BJ (cell line): ENCODE results near the gene SDHA. TPM values are rescaled to one million over a fixed set of nuclear protein-coding genes. Genes with fewer than 3 reads are reported as not detected.
"Not testable (repeated sequence)": the region's sequence is repeated elsewhere in the genome, so short reads cannot be mapped to it uniquely, and the experiment has no call there.

Experiments used
- CTCF ChIA-PET: fragments of 350-600 bp; formaldehyde crosslinking; extraction: SDS; loops from one replicate; lab custom pipeline; 2021; ENCODE audit warnings: antibody characterized with exemption, inconsistent platforms; lab: Yijun Ruan, JAX
- POLR2A ChIA-PET: fragments of 300-600 bp; sonication (Branson Sonifier 250); formaldehyde crosslinking; extraction: SDS; loops from one replicate; lab custom pipeline; 2021; ENCODE audit warnings: antibody characterized with exemption; lab: Charles Lee
- DNase-seq: peaks from one replicate; pipeline ENCODE4 v3.0.0-alpha.2; 2011; ENCODE audit warnings: low read depth
- H3K27me3 ChIP-seq: 2 replicates; pipeline ENCODE4 v1.6.0; 2011; ENCODE audit warnings: low read length; ENCODE audit not compliant: control insufficient read depth, insufficient read depth
- H3K36me3 ChIP-seq: 2 replicates; pipeline ENCODE4 v1.5.1; 2011; ENCODE audit warnings: low read length; ENCODE audit not compliant: control insufficient read depth, insufficient read depth
- H3K4me3 ChIP-seq: 2 replicates; pipeline ENCODE4 v1.5.1; 2011; ENCODE audit warnings: low read depth, mild to moderate bottlenecking, control low read depth, low read length
- polyA plus RNA-seq: library from polyadenylated mRNA; depleted of rRNA; stranded (reverse); fragments of >200 nt; gene quantifications from 2 replicates; pipeline ENCODE4 v1.2.3, GENCODE V29; 2011
- TF ChIP-seq, protein P1 (sequence below): IDR thresholded peaks from 2 replicates; pipeline ENCODE4 v1.5.1; 2011; ENCODE audit warnings: low read depth, mild to moderate bottlenecking, control low read depth, inconsistent platforms, low read length, moderate library complexity; ENCODE audit not compliant: insufficient read depth

Gene SDHA
- polyA plus RNA-seq, 1 experiment: 112 TPM

DNA sequence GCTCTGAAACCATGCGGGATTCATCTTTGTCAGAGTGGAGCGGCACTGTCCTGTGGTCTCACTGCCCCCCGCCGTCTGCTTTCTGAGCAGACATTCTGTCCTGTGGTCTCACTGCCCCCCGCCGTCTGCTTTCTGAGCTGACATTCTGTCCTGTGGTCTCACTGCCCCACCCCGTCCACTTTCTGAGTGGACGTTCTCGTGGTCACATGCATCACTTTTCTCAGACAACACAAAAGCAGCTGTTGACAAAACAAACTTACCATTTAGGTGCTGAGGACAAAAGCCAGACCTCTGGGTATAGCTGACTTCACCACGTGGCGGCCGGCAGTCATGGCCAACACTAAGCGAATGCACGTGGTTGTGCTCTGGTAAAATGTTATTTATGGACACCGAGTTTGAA, 24.0 kb upstream of the SDHA start:
- Histone ChIP-seq H3K4me3 (no peak overlapping the region), H3K36me3 (0 out of 2 replicates have a peak, but pooled peaks cover 1% of the 10 kb centered on the region), H3K27me3 (peaks cover 3% of the 10 kb centered on the region)
- no peak for DNase-seq
- ChIA-PET POLR2A (no interaction called here), CTCF (interaction anchor here (0.7 kb wide), 1 partner anchor 24 kb away, joined by 3 read pairs; the partner anchor contains the start of gene SDHA)
- TF ChIP-seq, protein P1, sequence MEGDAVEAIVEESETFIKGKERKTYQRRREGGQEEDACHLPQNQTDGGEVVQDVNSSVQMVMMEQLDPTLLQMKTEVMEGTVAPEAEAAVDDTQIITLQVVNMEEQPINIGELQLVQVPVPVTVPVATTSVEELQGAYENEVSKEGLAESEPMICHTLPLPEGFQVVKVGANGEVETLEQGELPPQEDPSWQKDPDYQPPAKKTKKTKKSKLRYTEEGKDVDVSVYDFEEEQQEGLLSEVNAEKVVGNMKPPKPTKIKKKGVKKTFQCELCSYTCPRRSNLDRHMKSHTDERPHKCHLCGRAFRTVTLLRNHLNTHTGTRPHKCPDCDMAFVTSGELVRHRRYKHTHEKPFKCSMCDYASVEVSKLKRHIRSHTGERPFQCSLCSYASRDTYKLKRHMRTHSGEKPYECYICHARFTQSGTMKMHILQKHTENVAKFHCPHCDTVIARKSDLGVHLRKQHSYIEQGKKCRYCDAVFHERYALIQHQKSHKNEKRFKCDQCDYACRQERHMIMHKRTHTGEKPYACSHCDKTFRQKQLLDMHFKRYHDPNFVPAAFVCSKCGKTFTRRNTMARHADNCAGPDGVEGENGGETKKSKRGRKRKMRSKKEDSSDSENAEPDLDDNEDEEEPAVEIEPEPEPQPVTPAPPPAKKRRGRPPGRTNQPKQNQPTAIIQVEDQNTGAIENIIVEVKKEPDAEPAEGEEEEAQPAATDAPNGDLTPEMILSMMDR: no peak

DNA sequence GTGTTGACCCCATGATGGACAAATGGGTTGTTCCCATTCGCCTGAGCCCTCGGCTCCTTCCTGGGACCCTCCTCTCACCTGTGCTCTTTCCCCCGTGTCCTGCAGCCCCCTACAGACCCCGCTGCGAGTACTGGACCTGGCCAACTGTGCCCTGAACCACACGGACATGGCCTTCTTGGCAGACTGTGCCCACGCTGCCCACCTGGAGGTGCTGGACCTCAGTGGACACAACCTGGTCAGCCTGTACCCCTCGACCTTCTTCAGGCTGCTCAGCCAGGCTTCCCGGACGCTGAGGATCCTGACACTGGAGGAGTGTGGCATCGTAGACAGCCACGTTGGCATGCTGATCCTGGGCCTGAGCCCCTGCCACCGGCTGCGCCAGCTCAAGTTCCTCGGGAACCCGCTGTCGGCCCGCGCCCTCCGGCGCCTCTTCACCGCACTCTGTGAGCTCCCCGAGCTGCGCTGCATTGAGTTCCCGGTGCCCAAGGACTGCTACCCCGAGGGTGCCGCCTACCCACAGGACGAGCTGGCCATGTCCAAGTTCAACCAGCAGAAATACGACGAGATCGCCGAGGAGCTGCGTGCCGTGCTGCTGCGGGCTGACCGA, 23.4 kb upstream of the SDHA start:
- no peak for DNase-seq
- CTCF ChIA-PET: interaction anchor here (0.5 to 1.0 kb wide), 3 partner anchors 10 to 65 kb away, joined by 3 read pairs; partner anchors contain the start of gene SDHA

DNA sequence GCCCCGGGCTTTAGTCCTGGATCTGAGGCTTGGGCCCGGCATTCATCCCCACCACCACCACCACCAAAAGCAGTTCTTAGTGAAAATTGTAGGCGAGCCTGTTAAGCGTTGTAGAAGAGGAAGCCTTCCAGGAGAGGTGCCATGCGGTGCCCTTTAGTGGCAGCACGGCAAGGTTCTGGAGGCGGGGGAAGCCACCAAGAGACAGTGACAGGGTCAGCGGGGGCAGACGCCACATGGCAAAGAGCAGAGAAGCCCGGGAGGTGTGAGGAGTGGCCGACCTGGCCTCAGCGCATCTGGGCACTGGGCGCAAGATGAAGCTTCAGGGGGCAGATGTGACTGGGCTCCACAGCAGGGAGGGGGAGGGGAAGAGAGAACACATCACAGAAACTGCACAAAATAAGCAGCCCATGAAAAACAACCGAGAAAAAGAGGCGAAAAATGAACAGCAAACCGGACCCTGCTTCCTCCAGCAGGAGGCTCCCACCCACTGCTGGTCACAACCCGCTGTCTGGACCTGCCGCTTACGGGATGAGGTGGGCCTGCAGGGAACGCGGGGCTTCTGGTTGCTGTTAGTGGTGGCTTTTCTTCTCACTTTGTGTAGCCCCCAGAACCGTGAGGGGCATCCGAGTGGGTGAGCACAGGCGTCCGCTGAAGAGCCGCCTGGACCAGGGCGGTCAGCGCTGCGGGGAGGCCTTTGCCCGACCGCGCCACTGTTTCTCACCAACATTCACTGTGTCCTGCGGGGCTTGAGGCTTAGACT, 22.5 kb upstream of the SDHA start:
- ChIA-PET POLR2A (no interaction called here), CTCF (interaction anchor here (1.0 kb wide), 1 partner anchor 11 kb away, joined by 3 read pairs; no protein-coding TSS in a partner anchor)
- DNase-seq: no peak

More for the DNA sequence above, 23.4 kb upstream of the SDHA start:
- POLR2A ChIA-PET: no interaction called here
- Histone ChIP-seq H3K27me3 (peaks cover 3% of the 10 kb centered on the region), H3K4me3 (no peak overlapping the region), H3K36me3 (0 out of 2 replicates have a peak, but pooled peaks cover 1% of the 10 kb centered on the region)
- TF ChIP-seq, protein P1: no peak

DNA sequence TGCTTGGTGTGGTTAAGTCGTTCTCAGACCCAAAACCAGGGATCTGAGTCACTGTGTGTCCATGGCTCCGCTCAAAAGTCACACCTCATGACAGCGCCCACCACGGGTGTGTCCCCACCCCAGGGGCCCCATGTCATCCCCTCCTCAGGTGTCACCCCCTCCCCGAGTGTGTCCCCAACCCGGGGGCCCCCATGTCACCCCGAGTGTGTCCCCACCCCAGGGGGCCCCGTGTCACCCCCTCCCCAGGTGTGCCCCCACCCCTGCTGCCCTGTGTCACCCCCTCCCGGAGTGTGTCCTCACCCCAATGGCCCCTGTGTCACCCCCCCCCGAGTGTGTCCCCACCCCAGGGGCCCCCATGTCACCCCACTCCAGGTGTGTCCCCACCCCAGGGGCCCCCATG, 21.8 kb upstream of the SDHA start:
- H3K4me3 ChIP-seq: no peak overlapping the region
- POLR2A ChIA-PET: no interaction called here
- peaks cover 1% of the 10 kb centered on the region; the same call in 1 of the 2 replicates for H3K36me3 ChIP-seq
- H3K27me3 ChIP-seq: no peaks in the 10 kb centered on the region; the same call in 1 of the 2 replicates
- CTCF ChIA-PET: no interaction called here
- TF ChIP-seq, protein P1: no peak
- DNase-seq: no peak

More for the DNA sequence above, 22.5 kb upstream of the SDHA start:
- peaks cover 3% of the 10 kb centered on the region; the same call in 1 of the 2 replicates for H3K27me3 ChIP-seq
- TF ChIP-seq, protein P1: no peak
- H3K4me3 ChIP-seq: no peak overlapping the region
- peaks cover 1% of the 10 kb centered on the region; the same call in 1 of the 2 replicates for H3K36me3 ChIP-seq

DNA sequence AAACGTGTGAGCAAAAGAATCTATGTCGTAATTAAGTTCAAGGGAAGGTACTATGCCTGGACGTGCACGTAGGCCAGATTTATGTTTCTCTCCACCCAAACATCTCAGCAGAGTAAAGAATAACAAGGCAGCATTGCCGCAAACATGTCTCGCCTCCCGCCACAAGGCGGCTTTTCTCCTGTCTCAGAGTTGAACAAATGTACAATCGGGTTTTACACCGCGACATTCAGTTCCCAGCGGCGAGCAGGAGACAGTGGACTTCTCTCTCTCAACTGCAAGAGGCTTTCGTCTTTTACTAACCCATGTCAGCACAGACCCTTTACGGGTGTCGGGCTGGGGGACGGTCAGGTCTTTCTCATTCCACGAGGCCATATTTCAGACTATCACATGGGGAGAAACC, 21.1 kb upstream of the SDHA start:
- H3K36me3 ChIP-seq, DNase-seq, H3K4me3 ChIP-seq, POLR2A ChIA-PET, H3K27me3 ChIP-seq: not testable (repeated sequence)
- CTCF ChIA-PET: interaction anchor here (1.5 kb wide), 1 partner anchor 8 kb away, joined by 6 read pairs; no protein-coding TSS in a partner anchor
